ENCODE data around the gene CYREN. TPM values are rescaled to one million over a fixed set of nuclear protein-coding genes. Genes with fewer than 3 reads are reported as not detected.

Gene CYREN
- total RNA-seq, 2 experiments from 2014 or later, result 14.0 to 15.8 TPM

GRCh38 chr7:135180122-135180521, 9.6 kb upstream of the CYREN start:
- TF ChIP-seq, protein P1, sequence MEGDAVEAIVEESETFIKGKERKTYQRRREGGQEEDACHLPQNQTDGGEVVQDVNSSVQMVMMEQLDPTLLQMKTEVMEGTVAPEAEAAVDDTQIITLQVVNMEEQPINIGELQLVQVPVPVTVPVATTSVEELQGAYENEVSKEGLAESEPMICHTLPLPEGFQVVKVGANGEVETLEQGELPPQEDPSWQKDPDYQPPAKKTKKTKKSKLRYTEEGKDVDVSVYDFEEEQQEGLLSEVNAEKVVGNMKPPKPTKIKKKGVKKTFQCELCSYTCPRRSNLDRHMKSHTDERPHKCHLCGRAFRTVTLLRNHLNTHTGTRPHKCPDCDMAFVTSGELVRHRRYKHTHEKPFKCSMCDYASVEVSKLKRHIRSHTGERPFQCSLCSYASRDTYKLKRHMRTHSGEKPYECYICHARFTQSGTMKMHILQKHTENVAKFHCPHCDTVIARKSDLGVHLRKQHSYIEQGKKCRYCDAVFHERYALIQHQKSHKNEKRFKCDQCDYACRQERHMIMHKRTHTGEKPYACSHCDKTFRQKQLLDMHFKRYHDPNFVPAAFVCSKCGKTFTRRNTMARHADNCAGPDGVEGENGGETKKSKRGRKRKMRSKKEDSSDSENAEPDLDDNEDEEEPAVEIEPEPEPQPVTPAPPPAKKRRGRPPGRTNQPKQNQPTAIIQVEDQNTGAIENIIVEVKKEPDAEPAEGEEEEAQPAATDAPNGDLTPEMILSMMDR (IDR thresholded peaks at IDR 0.05), result no peak

GRCh38 chr7:135179321-135179925, 8.9 kb upstream of the CYREN start:
- ChIA-PET CTCF (interaction anchor here (1.0 kb wide), 1 partner anchor 9 kb away, joined by 3 read pairs; the partner anchor contains the start of gene CYREN), POLR2A (interaction anchor here (1.1 kb wide), 1 partner anchor 11 kb away, joined by 3 read pairs; no protein-coding TSS in a partner anchor)
- Histone ChIP-seq H3K36me3 (ENCODE audit: insufficient read depth, low read length) (peaks cover 24% of the 10 kb centered on the region), H3K27me3 (ENCODE audit: control insufficient read depth in 1 of 2, insufficient read depth in 2 of 2, low read length in 2 of 2) (no peaks in the 10 kb centered on the region), H3K4me1 (ENCODE audit: insufficient read depth, low read length) (no peaks in the 10 kb centered on the region), H3K4me3 (ENCODE audit: low read length) (no peak overlapping the region), H3K9me3 (ENCODE audit: control insufficient read depth in 1 of 2, insufficient read depth in 1 of 2, low read length in 2 of 2) (peaks cover 18 to 42% of the 10 kb centered on the region in 2 experiments), H3K27ac (ENCODE audit: low read depth in 1 of 2, low read length in 2 of 2) (no peak overlapping the region)
- no peak overlapping the region for H3K4me3 Mint-ChIP-seq
- no peak overlapping the region for H3K27ac Mint-ChIP-seq
- intact Hi-C loops (cut with DNase I, micrococcal nuclease), result no loop called here
- no peaks in the 10 kb centered on the region for H3K27me3 Mint-ChIP-seq
- no peaks in the 10 kb centered on the region for H3K4me1 Mint-ChIP-seq (ENCODE audit: low read depth)
- H3K9me3 Mint-ChIP-seq, result peaks cover 27% of the 10 kb centered on the region
- ATAC-seq (ENCODE audit: poor library complexity), result no peak
- peaks cover 61% of the 10 kb centered on the region for H3K36me3 Mint-ChIP-seq (ENCODE audit: low read depth)
- DNase-seq, result no peak
- TF ChIP-seq, protein P1 (IDR thresholded peaks at IDR 0.05), result no peak

More at GRCh38 chr7:135180122-135180521, 9.6 kb upstream of the CYREN start:
- peaks cover 26% of the 10 kb centered on the region for H3K36me3 ChIP-seq (ENCODE audit: insufficient read depth, low read length)
- DNase-seq, result no peak
- H3K27me3 Mint-ChIP-seq, result no peaks in the 10 kb centered on the region
- intact Hi-C loops (cut with DNase I, micrococcal nuclease), result no loop called here
- ChIA-PET POLR2A (interaction anchor here (1.1 kb wide), 1 partner anchor 11 kb away, joined by 3 read pairs; no protein-coding TSS in a partner anchor), CTCF (interaction anchor here (1.0 kb wide), 1 partner anchor 10 kb away, joined by 3 read pairs; the partner anchor contains the start of gene CYREN)
- no peak overlapping the region for H3K4me3 Mint-ChIP-seq
- H3K36me3 Mint-ChIP-seq (ENCODE audit: low read depth), result peaks cover 68% of the 10 kb centered on the region
- H3K27me3 ChIP-seq (ENCODE audit: control insufficient read depth in 1 of 2, insufficient read depth in 2 of 2, low read length in 2 of 2), result no peaks in the 10 kb centered on the region
- no peak overlapping the region for H3K27ac ChIP-seq (ENCODE audit: low read depth in 1 of 2, low read length in 2 of 2)
- H3K4me3 ChIP-seq (ENCODE audit: low read length), result no peak overlapping the region
- no peaks in the 10 kb centered on the region for H3K4me1 ChIP-seq (ENCODE audit: insufficient read depth, low read length)
- no peak overlapping the region for H3K27ac Mint-ChIP-seq
- peaks cover 18 to 42% of the 10 kb centered on the region in 2 experiments for H3K9me3 ChIP-seq (ENCODE audit: control insufficient read depth in 1 of 2, insufficient read depth in 1 of 2, low read length in 2 of 2)
- no peak for ATAC-seq (ENCODE audit: poor library complexity)
- H3K4me1 Mint-ChIP-seq (ENCODE audit: low read depth), result no peaks in the 10 kb centered on the region
- peaks cover 27% of the 10 kb centered on the region for H3K9me3 Mint-ChIP-seq

GRCh38 chr7:135178364-135178763, 7.9 kb upstream of the CYREN start:
- peaks cover 18% of the 10 kb centered on the region for H3K9me3 Mint-ChIP-seq
- ChIA-PET CTCF (interaction anchor here (1.4 kb wide), 1 partner anchor 10 kb away, joined by 3 read pairs; no protein-coding TSS in a partner anchor), POLR2A (interaction anchor here (1.0 kb wide), 1 partner anchor 30 kb away, joined by 4 read pairs; the partner anchor contains the start of gene TMEM140)
- Histone ChIP-seq H3K27me3 (ENCODE audit: control insufficient read depth in 1 of 2, insufficient read depth in 2 of 2, low read length in 2 of 2) (no peaks in the 10 kb centered on the region), H3K27ac (ENCODE audit: low read depth in 1 of 2, low read length in 2 of 2) (no peak overlapping the region), H3K9me3 (ENCODE audit: control insufficient read depth in 1 of 2, insufficient read depth in 1 of 2, low read length in 2 of 2) (peaks cover 15 to 38% of the 10 kb centered on the region in 2 experiments), H3K4me3 (ENCODE audit: low read length) (no peak overlapping the region), H3K36me3 (ENCODE audit: insufficient read depth, low read length) (peaks cover 13% of the 10 kb centered on the region), H3K4me1 (ENCODE audit: insufficient read depth, low read length) (no peaks in the 10 kb centered on the region)
- H3K27ac Mint-ChIP-seq, result no peak overlapping the region
- intact Hi-C loops (cut with DNase I, micrococcal nuclease), result no loop called here
- no peak overlapping the region for H3K4me3 Mint-ChIP-seq
- DNase-seq, result no peak
- no peaks in the 10 kb centered on the region for H3K27me3 Mint-ChIP-seq
- ATAC-seq (ENCODE audit: poor library complexity), result no peak
- H3K4me1 Mint-ChIP-seq (ENCODE audit: low read depth), result no peaks in the 10 kb centered on the region
- H3K36me3 Mint-ChIP-seq (ENCODE audit: low read depth), result peaks cover 50% of the 10 kb centered on the region
- TF ChIP-seq, protein P1 (IDR thresholded peaks at IDR 0.05), result no peak

Data from CD4-positive, alpha-beta T cell (primary cell).